T-helper 2 cell (primary cell): ENCODE measurements around the gene SEMA4D.

Experiments
- DNase-seq, 5 experiments: peaks; one replicate each; pipeline versions ENCODE4 v3.0.0 to v3.0.0-alpha.2; 2012 to 2022

The SEMA4D gene

GRCh38 chr9:89428901-89429890 is 68.7 kb downstream of the SEMA4D start:
- DNase-seq = peak in 4 of 5 experiments; percentile 41 to 70 (median 56)

DNA sequence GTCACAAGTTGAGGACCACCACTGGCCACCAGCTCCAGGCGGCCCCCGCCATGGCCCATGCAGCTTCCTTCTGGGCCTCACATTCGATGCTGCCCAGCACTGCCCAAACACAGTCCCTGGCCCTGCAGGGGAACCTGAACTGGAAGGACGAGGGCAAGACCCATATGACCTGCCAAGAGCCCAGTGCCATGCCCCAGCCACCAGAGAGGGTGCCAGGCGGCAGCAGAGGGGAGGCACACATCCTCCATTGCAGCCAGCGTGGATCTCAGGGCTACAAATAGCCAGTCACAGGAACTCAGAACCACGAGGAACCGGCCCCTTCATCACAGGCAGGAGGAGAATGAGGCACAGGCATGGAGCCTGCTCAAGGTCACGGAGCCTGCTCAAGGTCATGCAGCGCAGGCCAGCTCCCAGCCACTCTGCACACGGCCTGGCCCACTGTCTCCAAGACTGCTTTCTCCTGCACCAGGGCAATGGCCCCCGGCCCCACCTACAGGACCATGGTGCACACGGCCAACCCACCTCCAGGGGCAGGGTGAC is 69.6 kb downstream of the SEMA4D start:
- DNase-seq = no peak

DNA sequence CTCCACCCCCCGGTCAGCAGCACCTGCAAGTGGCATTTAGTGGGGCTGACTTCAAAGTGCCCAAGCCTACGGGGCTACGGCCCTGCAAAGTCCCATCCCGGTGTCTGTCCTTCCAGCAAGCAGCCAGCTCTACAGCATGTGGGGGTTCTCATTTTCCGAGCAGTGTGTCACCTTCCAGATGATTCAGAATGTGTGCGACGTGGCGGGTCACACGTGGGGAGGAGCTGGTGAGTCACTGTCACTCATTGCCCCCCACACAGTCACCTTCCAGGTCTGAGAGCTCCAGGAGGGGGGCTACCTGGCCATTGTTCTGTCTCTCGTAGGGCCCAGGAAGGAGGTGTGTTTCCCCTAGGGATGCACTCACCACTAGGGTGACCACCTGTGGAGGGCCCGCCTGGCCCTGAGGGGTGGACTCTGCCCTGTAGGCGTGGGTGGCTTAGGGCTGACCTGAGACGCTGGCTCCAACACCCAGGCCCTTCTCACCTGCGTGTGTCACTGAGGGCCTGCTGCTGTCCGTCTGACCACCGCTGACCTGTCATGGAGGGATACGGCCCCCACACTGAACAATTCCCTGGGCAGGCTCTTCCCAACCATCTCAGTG is 70.2 kb downstream of the SEMA4D start:
- DNase-seq = peak in 4 of 5 experiments; percentile 36 to 69 (median 59)

GRCh38 chr9:89426384-89426961 is 71.4 kb downstream of the SEMA4D start:
- DNase-seq = peak in 2 of 5 experiments; percentile 49 to 86

DNA sequence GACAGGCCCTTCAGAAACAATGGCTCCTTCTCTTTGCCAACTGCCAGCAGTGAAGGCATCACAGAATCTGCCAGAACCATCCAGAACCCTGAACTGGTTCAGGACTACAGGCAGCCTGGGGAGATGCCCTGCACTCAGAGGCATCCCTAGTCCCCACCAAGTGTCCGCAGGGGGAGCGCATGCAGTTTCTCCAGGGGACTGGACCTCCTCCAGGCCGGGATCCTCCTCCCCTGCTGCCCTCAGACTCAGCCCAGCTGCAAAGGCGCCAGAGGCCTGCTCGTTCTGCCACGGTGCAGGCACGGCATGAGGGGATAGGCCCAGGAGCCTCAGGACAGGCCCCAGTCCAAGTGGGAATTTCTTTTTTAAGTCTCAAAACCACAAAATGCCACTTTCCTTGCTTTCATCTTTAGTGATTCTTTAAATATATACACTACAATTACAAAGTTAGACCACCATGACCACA is 72.0 kb downstream of the SEMA4D start:
- DNase-seq = no peak

- DNase-seq = no peak
These were observed 72.7 kb downstream of the SEMA4D start for GRCh38 chr9:89425024-89425805.

GRCh38 chr9:89422151-89422975 is 75.5 kb downstream of the SEMA4D start:
- DNase-seq = peak in 3 of 5 experiments; percentile 43 to 86 (median 45)

GRCh38 chr9:89421595-89421994 is 76.3 kb downstream of the SEMA4D start:
- DNase-seq = peak in 2 of 5 experiments; percentile 39 to 67

- peak in 1 of 5 experiments; percentile 46 for DNase-seq
These were observed 77.3 kb downstream of the SEMA4D start for GRCh38 chr9:89420397-89421178.

- DNase-seq = peak in 3 of 5 experiments; percentile 26 to 87 (median 37)
These were observed 77.9 kb downstream of the SEMA4D start for GRCh38 chr9:89419978-89420394.

DNA sequence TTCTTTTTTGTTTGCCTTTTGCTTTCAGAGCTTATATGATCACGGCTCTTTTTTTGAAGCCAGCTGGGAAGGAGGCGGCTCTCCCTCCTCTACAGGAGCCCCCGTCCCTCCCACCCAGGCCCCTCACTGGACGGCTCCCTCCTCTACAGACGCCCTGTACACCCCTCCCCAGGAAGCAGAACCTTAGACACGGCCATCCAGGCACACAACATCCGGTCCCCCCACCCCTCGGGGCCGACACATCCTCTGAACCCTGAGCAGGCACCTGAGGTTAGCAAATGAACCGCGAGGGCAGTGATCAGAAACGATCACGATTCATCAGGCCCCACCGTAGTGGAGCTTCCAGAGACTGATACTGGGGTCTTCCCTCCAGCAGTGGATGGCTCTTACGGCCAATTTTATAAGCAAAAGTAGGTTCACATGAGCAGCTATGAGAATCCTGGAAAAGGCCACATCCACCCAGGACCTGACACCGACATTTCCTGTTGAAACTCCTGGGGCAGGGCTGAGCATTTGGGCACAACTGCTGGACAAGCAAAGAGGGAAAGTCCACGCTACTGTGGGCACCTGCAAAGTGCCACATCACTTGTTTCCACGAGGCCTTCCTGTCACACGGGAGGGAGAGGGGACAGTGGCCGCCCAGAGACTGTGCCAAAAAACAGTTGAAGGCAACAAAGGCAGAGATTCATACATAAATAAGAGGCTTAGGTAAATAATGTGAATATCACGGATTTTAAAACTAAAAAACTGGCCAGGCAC is 78.9 kb downstream of the SEMA4D start:
- DNase-seq = peak in 4 of 5 experiments; percentile 52 to 92 (median 64)

GRCh38 chr9:89418474-89418845 is 79.5 kb downstream of the SEMA4D start:
- no peak for DNase-seq

- peak in 1 of 5 experiments; percentile 49 for DNase-seq
These were observed 80.0 kb downstream of the SEMA4D start for GRCh38 chr9:89417832-89418473.

GRCh38 chr9:89414670-89415324 is 83.1 kb downstream of the SEMA4D start:
- no peak for DNase-seq

DNA sequence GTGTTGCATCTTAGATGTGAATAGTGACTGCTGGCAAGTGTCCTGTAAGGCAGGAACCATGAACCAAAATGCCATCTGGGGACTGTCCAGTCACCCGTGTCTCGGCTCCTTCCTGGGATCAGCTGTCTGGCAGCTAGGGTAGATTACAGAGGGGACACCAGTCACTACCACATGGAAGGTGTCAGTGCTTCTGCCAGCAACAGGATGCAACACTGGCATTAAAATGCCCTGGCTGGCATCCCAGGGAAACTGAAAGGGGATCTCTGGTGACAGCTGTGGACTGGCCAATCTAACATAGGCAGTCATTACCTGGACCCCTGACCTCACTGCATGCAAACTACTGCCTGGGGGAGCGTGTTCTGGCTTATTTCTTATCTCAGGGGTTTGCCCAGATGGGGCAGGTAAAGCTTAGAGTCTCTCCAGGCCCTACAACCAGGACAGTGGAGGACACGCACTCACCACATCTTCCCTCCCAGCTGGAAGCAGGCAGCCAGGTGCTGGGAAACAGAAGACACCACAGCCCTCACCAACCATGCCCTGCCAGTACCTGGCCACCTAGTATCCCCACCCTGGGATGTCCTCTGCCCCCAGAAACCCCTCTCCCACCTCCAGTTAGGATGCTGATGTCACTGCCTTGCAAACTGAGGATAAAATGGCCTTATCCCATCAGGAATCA is 83.8 kb downstream of the SEMA4D start:
- no peak for DNase-seq

DNA sequence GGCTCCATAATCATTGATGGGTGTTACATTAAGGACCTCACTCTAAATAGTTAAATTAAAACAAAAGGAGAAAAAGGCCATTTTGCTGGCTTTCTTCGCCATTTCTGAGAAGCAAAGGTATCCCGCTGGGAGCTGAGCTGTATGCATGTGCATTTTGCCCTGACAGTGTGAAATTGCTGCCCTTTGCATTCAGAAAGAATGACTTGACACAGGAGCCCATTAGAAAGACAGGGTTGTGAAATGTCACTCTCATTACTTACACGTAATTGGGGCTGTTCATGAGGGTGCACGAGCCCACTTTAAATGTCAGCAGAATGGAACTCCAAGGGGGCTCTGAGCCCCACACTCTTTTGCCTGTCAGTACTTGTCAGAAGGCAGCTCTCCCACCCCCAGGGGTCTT is 85.0 kb downstream of the SEMA4D start:
- no peak for DNase-seq

DNA sequence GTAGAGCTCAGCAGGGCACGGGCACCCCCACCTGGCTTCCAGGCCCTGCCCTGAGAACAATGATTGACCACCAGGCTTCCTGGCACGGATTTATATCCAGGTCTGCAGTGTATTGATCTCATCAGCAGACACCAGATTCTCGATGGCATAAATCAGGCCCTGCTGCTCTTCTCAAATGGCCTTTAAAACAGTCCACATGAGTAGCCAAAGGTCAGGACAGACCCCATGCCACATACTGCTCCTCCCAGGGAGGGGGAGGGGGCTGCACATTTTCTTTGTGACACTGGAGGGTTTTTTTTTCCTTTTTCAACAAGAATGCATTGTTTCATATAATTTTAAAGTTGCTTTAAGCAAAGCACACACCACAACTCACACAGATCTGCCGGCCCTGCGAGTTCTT is 85.4 kb downstream of the SEMA4D start:
- DNase-seq = no peak

- no peak for DNase-seq
These were observed 86.2 kb downstream of the SEMA4D start for GRCh38 chr9:89411759-89412158.
